Astrocyte of the spinal cord (primary cell): ENCODE data around the gene SERPINA3.
"Not testable (repeated sequence)": the region's sequence is repeated elsewhere in the genome, so short reads cannot be mapped to it uniquely, and the experiment has no call there.

Source experiments
- DNase-seq: peaks from one replicate; pipeline ENCODE4 v3.0.0; 2011; ENCODE audit warnings: low read depth, low spot score
- H3K4me3 ChIP-seq: 2 replicates; pipeline ENCODE4 v1.5.1; 2011; ENCODE audit warnings: low read depth, mild to moderate bottlenecking, low read length, moderate library complexity
- in situ Hi-C: cut with HindIII; loops from 2 replicates; pipeline ENCODE4 v1.10.0; 2017; ENCODE audit warnings: low sequenced_read_pairs
- TF ChIP-seq, protein P1 (sequence below): IDR thresholded peaks from 2 replicates; pipeline ENCODE4 v1.5.1; 2012; ENCODE audit warnings: low read depth, mild to moderate bottlenecking, low read length, inconsistent platforms

SERPINA3 gene

DNA sequence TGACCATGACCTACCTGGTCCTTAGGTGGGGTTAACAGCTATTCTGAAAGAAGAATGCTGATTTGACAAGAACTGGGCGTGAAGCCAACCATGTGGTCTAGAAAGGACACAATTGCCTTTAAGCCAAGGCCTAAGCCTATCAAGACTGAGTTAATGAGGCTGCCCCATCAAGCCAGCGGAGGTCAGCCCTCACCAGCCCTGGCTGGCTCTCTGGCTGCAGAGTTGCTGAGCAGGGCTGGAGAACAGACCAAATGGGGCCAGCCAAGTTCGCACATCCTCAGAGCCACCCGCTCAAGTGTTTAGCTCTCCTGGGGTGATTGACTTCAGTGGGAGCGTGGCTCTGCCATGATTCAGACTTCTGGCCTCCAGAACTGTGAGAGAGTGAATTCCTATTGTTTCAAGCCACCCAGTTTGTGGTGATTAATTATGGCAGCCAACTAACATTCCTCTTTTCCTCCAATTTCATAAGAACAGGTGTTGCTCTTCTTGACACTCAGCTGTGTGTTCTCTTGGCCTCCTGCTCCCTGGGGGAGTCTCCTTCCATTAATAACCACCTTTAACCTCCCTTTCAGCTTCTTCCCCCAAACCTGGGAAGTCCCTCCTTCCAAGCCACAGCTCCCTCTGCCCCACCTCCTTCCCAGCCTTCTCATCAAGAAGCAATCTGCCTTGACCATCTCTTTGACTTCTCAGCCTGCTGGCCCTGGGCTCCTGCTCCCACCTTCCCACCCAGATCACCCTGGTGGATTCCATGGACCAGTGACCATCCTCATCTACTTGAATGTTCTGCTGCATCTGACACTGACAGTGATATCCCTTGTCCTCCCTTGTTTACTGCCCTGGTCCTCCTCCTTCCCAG lies 36.2 kb upstream of the SERPINA3 start:
- DNase-seq: peak; percentile 80
- H3K4me3 ChIP-seq: no peak overlapping the region
- TF ChIP-seq, protein P1, sequence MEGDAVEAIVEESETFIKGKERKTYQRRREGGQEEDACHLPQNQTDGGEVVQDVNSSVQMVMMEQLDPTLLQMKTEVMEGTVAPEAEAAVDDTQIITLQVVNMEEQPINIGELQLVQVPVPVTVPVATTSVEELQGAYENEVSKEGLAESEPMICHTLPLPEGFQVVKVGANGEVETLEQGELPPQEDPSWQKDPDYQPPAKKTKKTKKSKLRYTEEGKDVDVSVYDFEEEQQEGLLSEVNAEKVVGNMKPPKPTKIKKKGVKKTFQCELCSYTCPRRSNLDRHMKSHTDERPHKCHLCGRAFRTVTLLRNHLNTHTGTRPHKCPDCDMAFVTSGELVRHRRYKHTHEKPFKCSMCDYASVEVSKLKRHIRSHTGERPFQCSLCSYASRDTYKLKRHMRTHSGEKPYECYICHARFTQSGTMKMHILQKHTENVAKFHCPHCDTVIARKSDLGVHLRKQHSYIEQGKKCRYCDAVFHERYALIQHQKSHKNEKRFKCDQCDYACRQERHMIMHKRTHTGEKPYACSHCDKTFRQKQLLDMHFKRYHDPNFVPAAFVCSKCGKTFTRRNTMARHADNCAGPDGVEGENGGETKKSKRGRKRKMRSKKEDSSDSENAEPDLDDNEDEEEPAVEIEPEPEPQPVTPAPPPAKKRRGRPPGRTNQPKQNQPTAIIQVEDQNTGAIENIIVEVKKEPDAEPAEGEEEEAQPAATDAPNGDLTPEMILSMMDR: no peak
- in situ Hi-C loops: no loop called here

DNA sequence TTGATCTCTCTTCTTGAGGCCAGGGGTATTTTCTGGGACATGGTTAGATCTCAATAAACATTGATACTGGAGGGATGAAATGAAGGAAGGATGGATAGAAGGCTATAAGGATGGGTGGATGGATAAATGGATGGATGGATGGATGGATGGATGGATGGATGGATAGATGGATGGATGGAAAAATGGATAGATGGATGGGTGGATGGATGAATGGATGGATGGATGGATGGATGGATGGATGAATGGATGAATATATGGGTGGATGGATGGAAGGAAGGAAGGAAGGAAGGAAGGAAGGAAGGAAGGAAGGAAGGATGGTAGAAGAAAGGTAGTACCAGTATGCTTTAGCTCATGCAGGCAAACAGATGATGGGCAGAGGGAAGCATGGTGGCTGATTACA lies 34.7 kb upstream of the SERPINA3 start:
- in situ Hi-C loops, H3K4me3 ChIP-seq, DNase-seq: not testable (repeated sequence)

DNA sequence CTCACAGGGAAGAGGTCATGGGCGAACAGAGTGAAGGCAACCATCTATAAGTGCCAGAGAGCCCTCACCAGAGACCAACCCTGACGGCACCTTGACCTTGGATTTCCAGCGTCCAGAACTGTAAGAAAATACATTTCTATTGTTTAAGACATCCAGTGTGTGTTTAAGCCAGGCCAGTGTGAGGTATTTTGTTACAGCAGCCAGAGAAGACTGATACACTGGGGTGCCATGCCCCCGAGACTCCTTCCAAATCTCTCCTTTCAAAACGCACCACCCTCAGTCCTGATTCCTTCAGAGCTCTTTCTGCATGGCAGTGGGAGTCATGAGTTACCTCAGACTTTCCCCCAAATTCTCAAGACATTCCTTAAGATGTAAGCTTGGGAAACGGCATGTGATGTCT lies 33.5 kb upstream of the SERPINA3 start:
- no peak overlapping the region for H3K4me3 ChIP-seq
- TF ChIP-seq, protein P1: no peak
- DNase-seq: no peak
- in situ Hi-C loops: no loop called here

DNA sequence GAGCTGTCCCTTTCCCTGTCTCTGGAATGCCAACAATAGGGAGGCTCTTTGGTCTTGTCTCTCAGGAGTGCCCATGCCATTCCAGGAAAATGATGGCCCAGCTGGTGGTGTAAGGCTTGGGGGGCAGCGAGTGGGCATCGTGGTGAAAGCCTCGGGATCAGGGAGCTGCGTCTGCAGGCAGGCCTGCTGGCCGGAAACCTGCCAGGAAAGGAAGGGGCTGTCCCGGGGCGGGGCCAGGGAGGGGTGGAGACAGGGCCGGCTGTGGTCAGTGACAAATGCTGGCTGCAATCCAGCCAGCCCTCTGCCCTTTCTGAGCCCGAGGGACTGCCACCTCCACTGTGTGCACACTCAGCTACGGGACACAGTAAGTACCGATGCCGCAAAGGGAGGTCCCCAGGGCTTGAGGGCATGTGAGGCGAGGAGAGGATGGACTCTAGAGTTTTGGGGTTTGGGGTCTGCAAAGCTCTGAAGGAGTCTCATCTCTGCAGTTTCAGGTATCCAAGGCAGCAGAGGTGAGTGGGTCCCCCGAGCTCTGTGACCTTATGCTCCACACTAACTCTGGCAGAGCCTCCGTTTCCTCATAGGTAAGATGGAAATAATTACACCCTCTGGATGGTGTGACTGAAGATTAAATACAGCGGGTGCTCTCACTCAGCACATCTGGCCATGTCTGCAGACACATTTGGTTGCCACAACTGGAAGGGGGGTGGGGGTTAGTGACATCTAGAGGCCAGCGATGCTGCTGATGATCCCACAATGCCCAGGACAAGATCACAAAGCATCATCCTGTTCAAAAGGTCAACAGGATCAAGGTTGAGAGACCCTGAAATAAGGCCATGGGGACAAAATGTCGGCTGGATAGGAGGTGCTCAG lies 30.8 kb upstream of the SERPINA3 start, which contains the start of gene SERPINA5:
Gene SERPINA5, plus strand, starts transcription at position 300 of the 873 bp plus-strand sequence. CDS start 5,937 bp downstream, outside the sequence.
- in situ Hi-C loops: no loop called here

DNA sequence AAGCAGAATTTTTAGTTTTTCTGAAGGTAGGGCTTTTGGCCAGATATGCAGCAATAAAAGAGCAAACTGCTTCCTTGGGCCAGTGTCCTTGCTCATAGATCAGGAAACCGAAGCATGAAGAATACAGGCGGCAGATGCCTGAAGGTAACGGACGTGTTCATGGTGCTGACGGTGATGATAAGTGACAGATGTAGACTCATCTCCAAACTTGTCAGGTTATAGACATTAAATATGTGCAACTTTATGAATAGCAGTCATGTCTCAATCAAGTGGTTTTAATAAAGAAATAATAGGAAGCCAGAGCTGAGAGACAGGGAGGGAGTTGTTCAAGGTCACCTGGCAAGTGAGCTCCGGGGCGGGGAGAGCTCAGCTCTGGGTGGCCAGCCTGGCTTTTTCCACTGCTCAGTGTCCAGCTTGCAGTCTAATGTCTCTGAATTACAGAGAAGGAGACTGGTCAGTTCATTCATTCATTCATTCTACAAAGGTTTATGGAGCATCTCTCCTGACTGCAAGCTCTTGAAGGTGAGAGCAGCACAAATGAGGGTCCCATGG lies 29.9 kb upstream of the SERPINA3 start:
- TF ChIP-seq, protein P1: no peak
- in situ Hi-C loops: no loop called here

More for the DNA sequence above, 30.8 kb upstream of the SERPINA3 start, which contains the start of gene SERPINA5:
- DNase-seq: peak; percentile 31
- TF ChIP-seq, protein P1: no peak
- H3K4me3 ChIP-seq: no peak within 1 kb of the TSS

DNA sequence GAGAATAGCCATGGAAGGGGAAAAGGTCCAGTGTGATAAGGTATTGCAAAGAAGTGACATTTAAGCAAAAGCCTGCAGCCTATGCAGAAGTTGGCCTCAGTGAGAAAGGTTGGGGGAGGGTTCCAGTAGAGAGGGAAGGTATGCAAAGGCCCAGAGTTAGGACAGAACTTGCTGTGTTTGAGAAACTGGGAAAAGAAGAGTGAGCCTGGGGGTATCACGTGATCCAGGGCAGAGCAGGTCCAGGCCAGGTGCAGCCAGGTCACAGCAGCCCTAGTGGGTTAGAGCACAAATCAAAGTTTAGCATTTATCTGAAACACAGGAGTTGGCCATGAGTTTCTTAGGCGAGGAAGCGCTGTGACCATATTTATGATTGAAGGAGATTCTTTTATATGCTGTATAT lies 29.3 kb upstream of the SERPINA3 start:
- TF ChIP-seq, protein P1: no peak
- DNase-seq: no peak
- in situ Hi-C loops: no loop called here
- no peak overlapping the region for H3K4me3 ChIP-seq

More for the DNA sequence above, 29.9 kb upstream of the SERPINA3 start:
- no peak overlapping the region for H3K4me3 ChIP-seq
- DNase-seq: no peak
